Endothelial cell of umbilical vein (primary cell): ENCODE data around the gene OR51Q1. TPM values are rescaled to one million over a fixed set of nuclear protein-coding genes. Genes with fewer than 3 reads are reported as not detected.

Source experiments
- BruUV-seq: library from RNA; stranded (reverse); fragments of 400-500 nt; replicated peaks from 2 replicates; lab custom pipeline; 2021; lab: Mats Ljungman, UMichigan
- CTCF ChIA-PET: fragments of 300-600, 350-600 bp; sonication (Branson Sonifier 250); formaldehyde crosslinking; loops from one replicate; lab custom pipeline; 2021; ENCODE audit warnings: antibody characterized with exemption, inconsistent platforms; lab: Charles Lee
- POLR2A ChIA-PET: fragments of 300-600, 350-600 bp; sonication (Branson Sonifier 250); formaldehyde crosslinking; loops from one replicate; lab custom pipeline; 2021; ENCODE audit warnings: antibody characterized with exemption, inconsistent platforms; lab: Charles Lee
- DNase-seq: peaks from one replicate; pipeline ENCODE4 v3.0.0-alpha.2; 2011; ENCODE audit warnings: low read depth, low spot score
- FAIRE-seq: peaks from 2 replicates; lab custom pipeline; 2011; peaks lifted over from hg19 to GRCh38; lab: Jason Lieb, UNC
- H2AFZ ChIP-seq: 2 replicates; pipeline ENCODE4 v1.6.0; 2012; ENCODE audit warnings: low read depth, low read length, control low read depth, inconsistent platforms
- H3K27ac ChIP-seq: 2 replicates; pipeline ENCODE4 v1.5.1; 2011; ENCODE audit warnings: low read depth, mild to moderate bottlenecking, control low read depth, low read length, moderate library complexity; ENCODE audit not compliant: insufficient read depth
- H3K27me3 ChIP-seq, 2 experiments: 2 replicates each; pipeline versions ENCODE4 v1.6.0 to v1.6.1; 2011; ENCODE audit warnings: low read length in 2 of 2, mixed read lengths in 1 of 2; ENCODE audit not compliant: control insufficient read depth in 2 of 2, insufficient read depth in 2 of 2
- H3K36me3 ChIP-seq, 2 experiments: 2 replicates in 1 of 2; 3 replicates in 1 of 2; pipeline ENCODE4 v1.5.1; 2011; ENCODE audit warnings: low read length in 2 of 2, mild to moderate bottlenecking in 1 of 2, moderate library complexity in 1 of 2; ENCODE audit not compliant: control insufficient read depth in 2 of 2, insufficient read depth in 2 of 2; ENCODE audit errors: extremely low read depth in 1 of 2
- H3K4me1 ChIP-seq: 3 replicates; pipeline ENCODE4 v1.5.1; 2011; ENCODE audit warnings: mild to moderate bottlenecking, low read length; ENCODE audit not compliant: control insufficient read depth, insufficient read depth; ENCODE audit errors: extremely low read depth
- H3K4me2 ChIP-seq: 2 replicates; pipeline ENCODE4 v1.6.1; 2011; ENCODE audit warnings: low read length, control low read depth, mixed read lengths; ENCODE audit not compliant: insufficient read depth
- H3K4me3 ChIP-seq, 3 experiments: fragments of 200-600 bp in 1 of 3; sonication (generic), shearing (Covaris generic) in 1 of 3; replicated peaks in 1 of 3; 2 replicates each; pipeline ENCODE4 v1.5.1; 2011 to 2016; ENCODE audit warnings: control low read depth in 3 of 3, low read length in 3 of 3, mild to moderate bottlenecking in 2 of 3, inconsistent platforms in 1 of 3, low read depth in 1 of 3, moderate library complexity in 1 of 3; ENCODE audit not compliant: insufficient read depth in 1 of 3
- H3K79me2 ChIP-seq: 2 replicates; pipeline ENCODE4 v1.6.0; 2012; ENCODE audit warnings: low read length, inconsistent platforms; ENCODE audit not compliant: control insufficient read depth, insufficient read depth
- H3K9ac ChIP-seq: replicated peaks from 2 replicates; pipeline ENCODE3; 2011; ENCODE audit warnings: low read length, control low read depth; ENCODE audit not compliant: insufficient read depth; ENCODE audit errors: extremely low read depth
- H3K9me1 ChIP-seq: replicated peaks from 3 replicates; pipeline ENCODE4 v1.6.0; 2011; ENCODE audit warnings: mild to moderate bottlenecking, low read length; ENCODE audit not compliant: control insufficient read depth, insufficient read depth; ENCODE audit errors: extremely low read depth
- H3K9me3 ChIP-seq: replicated peaks from 2 replicates; pipeline ENCODE4 v1.5.1; 2012; ENCODE audit warnings: low read length, inconsistent platforms; ENCODE audit not compliant: control insufficient read depth, insufficient read depth
- H4K20me1 ChIP-seq: replicated peaks from 2 replicates; pipeline ENCODE3; 2011; ENCODE audit warnings: mild to moderate bottlenecking, low read length; ENCODE audit not compliant: control insufficient read depth, insufficient read depth; ENCODE audit errors: extremely low read depth
- CTCF ChIP-seq, 2 donors: IDR thresholded peaks; 1 replicate in 1 of 2; 2 replicates in 1 of 2; pipeline ENCODE4 v1.5.1; 2011; ENCODE audit warnings: low read length in 2 of 2, mild to moderate bottlenecking in 2 of 2, moderate library complexity in 2 of 2, control low read depth in 1 of 2, inconsistent platforms in 1 of 2, low read depth in 1 of 2; ENCODE audit not compliant: insufficient read depth in 1 of 2; ENCODE audit errors: extremely low read depth in 1 of 2
- EZH2 ChIP-seq: IDR thresholded peaks from 2 replicates; pipeline ENCODE4 v1.6.1; 2012; ENCODE audit warnings: borderline replicate concordance, low read depth, mild to moderate bottlenecking, moderate library complexity, low read length, inconsistent platforms; ENCODE audit not compliant: severe bottlenecking
- FOS ChIP-seq: IDR thresholded peaks from 2 replicates; pipeline ENCODE4 v1.6.1; 2011; ENCODE audit warnings: mild to moderate bottlenecking, low read length, moderate library complexity, borderline replicate concordance; ENCODE audit not compliant: insufficient read depth
- GATA2 ChIP-seq: IDR thresholded peaks from 2 replicates; pipeline ENCODE4 v1.7.0; 2011; ENCODE audit warnings: low read depth, mild to moderate bottlenecking, moderate library complexity, mixed read lengths, low read length; ENCODE audit not compliant: insufficient read length, insufficient read depth
- JUN ChIP-seq: IDR thresholded peaks from 2 replicates; pipeline ENCODE4 v1.6.1; 2011; ENCODE audit warnings: borderline replicate concordance, low read depth; ENCODE audit not compliant: insufficient read length, insufficient read depth
- MYC ChIP-seq: IDR thresholded peaks from one replicate; pipeline ENCODE4 v1.6.1; 2011; ENCODE audit warnings: mild to moderate bottlenecking, low read depth, low read length
- POLR2A ChIP-seq: IDR thresholded peaks from 2 replicates; pipeline ENCODE4 v1.6.1; 2012; ENCODE audit warnings: low read depth, mild to moderate bottlenecking, control low read depth, low read length
- POLR2AphosphoS5 ChIP-seq: IDR thresholded peaks from 2 replicates; pipeline ENCODE4 v1.6.1; 2012; ENCODE audit warnings: low read depth, mild to moderate bottlenecking, control low read depth, low read length, moderate library complexity; ENCODE audit not compliant: insufficient read depth
- dilution Hi-C: fragments of 300-500 bp; cut with MboI; formaldehyde crosslinking; loops from one replicate; pipeline ENCODE4 v1.15.0; 2019; ENCODE audit warnings: low sequenced_read_pairs; ENCODE audit not compliant: extremely low pct_ligation_motif_present
- intact Hi-C: fragments of 100-400 bp; cut with micrococcal nuclease; formaldehyde crosslinking; loops from one replicate; pipeline ENCODE4 v1.10.0; 2022
- polyA plus RNA-seq, 4 experiments: library from polyadenylated mRNA; depleted of rRNA in 3 of 4; stranded (reverse) in 3 of 4; unstranded in 1 of 4; fragments of >200 nt; gene quantifications; 2 replicates each; pipeline versions ENCODE4 v1.2.1 to v1.2.3, GENCODE V29; 2011 to 2012; ENCODE audit warnings: missing spikeins in 1 of 4
- total RNA-seq: library from RNA; stranded (reverse); gene quantifications from 2 replicates; pipeline ENCODE4 v1.2.3, GENCODE V29; 2021
- TF ChIP-seq, protein P1 (sequence below): IDR thresholded peaks from 2 replicates; pipeline ENCODE4 v1.6.1; 2011; ENCODE audit not compliant: insufficient read depth, insufficient read length

The OR51Q1 gene
- total and polyA plus RNA-seq, 2 donors (not counting 3 experiments of a cell fraction or from before 2014, with no cell fraction given), result not detected

GRCh38 chr11:5383576-5383975 lies 38.3 kb upstream of the OR51Q1 start, which contains the start of gene OR51M1:
OR51M1 (plus strand) TSS chr11:5383812; CDS start chr11:5389399, 5,587 bp downstream.
- no TSS peak for BruUV-seq

GRCh38 chr11:5384335-5384734 lies 37.6 kb upstream of the OR51Q1 start:
- H3K27ac ChIP-seq, result no peak overlapping the region
- H4K20me1 ChIP-seq, result no peaks in the 10 kb centered on the region
- peaks cover 0 to 2% of the 10 kb centered on the region in 2 experiments for H3K27me3 ChIP-seq
- intact Hi-C loops, result loop anchor here (5.0 kb wide), 2 partner anchors 92 to 1197 kb away; no protein-coding TSS in a partner anchor
- H2AFZ ChIP-seq, result no peak overlapping the region
- POLR2A ChIA-PET, result no interaction called here
- BruUV-seq, result no TSS peak
- no peak overlapping the region for H3K9ac ChIP-seq
- H3K36me3 ChIP-seq, result no peaks in the 10 kb centered on the region
- no peaks in the 10 kb centered on the region for H3K9me3 ChIP-seq
- H3K9me1 ChIP-seq, result no peaks in the 10 kb centered on the region
- dilution Hi-C loops, result no loop called here
- DNase-seq (no peak), FAIRE-seq (no peak)
- no peaks in the 10 kb centered on the region for H3K79me2 ChIP-seq
- TF ChIP-seq FOS (no peak), CTCF (IDR thresholded peaks at IDR 0.05; ENCODE audit: extremely low read depth in 1 of 2, insufficient read depth in 1 of 2, low read depth in 1 of 2, low read length in 2 of 2) (no peak), JUN (no peak), MYC (no peak), POLR2AphosphoS5 (no peak), POLR2A (no peak), GATA2 (no peak), EZH2 (no peak)
- TF ChIP-seq, protein P1, sequence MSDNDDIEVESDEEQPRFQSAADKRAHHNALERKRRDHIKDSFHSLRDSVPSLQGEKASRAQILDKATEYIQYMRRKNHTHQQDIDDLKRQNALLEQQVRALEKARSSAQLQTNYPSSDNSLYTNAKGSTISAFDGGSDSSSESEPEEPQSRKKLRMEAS, result no peak
- CTCF ChIA-PET, result no interaction called here
- H3K4me1 ChIP-seq, result no peaks in the 10 kb centered on the region
- no peak overlapping the region for H3K4me2 ChIP-seq
- H3K4me3 ChIP-seq, result no peak overlapping the region

More at GRCh38 chr11:5383576-5383975, 38.3 kb upstream of the OR51Q1 start, which contains the start of gene OR51M1:
- no peaks in the 10 kb centered on the region for H4K20me1 ChIP-seq
- no peaks in the 10 kb centered on the region for H3K4me1 ChIP-seq
- peaks cover 0 to 2% of the 10 kb centered on the region in 2 experiments for H3K27me3 ChIP-seq
- H3K9me3 ChIP-seq, result no peaks in the 10 kb centered on the region
- intact Hi-C loops, result loop anchor here (5.0 kb wide), 2 partner anchors 91 to 1196 kb away; no protein-coding TSS in a partner anchor
- TF ChIP-seq EZH2 (no peak), JUN (no peak), MYC (no peak), POLR2A (no peak), FOS (no peak)
- TF ChIP-seq, protein P1, result no peak
- no peaks in the 10 kb centered on the region for H3K79me2 ChIP-seq
- CTCF ChIA-PET, result interaction anchor here (0.9 kb wide), 1 partner anchor 259 kb away, joined by 3 read pairs; no protein-coding TSS in a partner anchor
- no peaks in the 10 kb centered on the region for H3K9me1 ChIP-seq
- H3K4me3 ChIP-seq, result no peak within 1 kb of the TSS
- FAIRE-seq (no peak), DNase-seq (no peak)
- no peaks in the 10 kb centered on the region for H3K36me3 ChIP-seq
- POLR2A ChIA-PET, result no interaction called here
- H3K9ac ChIP-seq, result no peak within 1 kb of the TSS
- H3K27ac ChIP-seq, result no peak within 1 kb of the TSS
- no peak within 1 kb of the TSS for H3K4me2 ChIP-seq
- dilution Hi-C loops, result no loop called here
- H2AFZ ChIP-seq, result no peak within 1 kb of the TSS
